DMS114 treated with DMSO at 0.1 percent for 48 hours (cell line): ENCODE measurements around the gene BAIAP2L1.
A peak's percentile ranks its signal among the peaks of the same experiment; 100 is the strongest.

ENCODE experiments used
- DNase-seq: peaks from one replicate; lab custom pipeline; 2025; ENCODE audit not compliant: unreplicated experiment; lab: John Stamatoyannopoulos, UW

The BAIAP2L1 gene

DNA sequence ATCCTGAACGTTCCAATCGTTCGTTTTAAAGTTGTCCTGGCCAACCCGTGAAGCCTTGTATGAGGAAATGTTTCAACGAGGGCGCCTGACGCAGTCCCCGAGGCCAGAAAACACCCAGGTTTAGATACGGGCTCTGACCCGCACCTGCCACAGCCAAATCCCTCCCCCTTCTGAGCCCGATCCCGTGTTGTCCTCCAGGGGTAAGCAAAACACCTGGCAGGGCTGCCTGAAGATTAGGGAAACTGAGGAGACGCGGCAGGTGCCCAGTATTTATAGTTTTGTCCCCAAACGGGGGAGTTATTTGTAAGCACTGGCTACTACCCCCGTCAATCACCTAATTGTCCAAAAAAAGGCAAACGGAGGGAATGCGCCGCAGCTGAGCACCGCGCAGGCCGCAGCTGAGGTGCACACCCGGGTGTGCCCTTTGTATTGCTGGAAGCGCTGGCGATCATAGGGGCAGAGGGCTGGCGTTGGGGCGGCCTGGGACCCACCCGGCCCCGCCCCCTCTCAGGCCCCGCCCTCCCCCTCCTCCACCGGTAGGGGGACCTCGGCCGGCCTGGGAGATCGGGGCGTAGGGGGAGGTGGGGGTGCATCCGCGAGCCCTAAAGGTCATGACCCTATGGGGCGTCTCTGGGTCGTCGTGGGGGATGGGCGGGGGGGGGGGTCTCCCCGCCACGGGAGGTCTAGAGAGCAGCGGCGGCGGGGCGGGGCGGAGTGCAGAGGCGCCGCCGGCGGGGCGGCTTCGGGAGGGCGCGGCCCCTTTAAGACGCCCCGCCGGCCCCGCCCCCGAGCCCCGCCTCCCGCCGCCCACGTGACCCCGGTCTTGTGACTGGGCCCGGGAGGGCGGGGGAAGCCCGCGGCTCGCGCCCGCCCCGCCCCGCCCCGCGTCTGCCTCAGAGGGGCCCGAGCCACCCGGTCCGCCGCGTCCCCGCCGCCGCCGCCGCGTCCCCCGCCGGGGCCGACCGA, 119.8 kb downstream of the BAIAP2L1 start, which contains the start of gene BRI3:
TSS of gene BRI3 (plus strand) at position 896 of the 966 bp plus-strand sequence. CDS start 110 bp downstream, outside the sequence.
- DNase-seq: peak; percentile 63

DNA sequence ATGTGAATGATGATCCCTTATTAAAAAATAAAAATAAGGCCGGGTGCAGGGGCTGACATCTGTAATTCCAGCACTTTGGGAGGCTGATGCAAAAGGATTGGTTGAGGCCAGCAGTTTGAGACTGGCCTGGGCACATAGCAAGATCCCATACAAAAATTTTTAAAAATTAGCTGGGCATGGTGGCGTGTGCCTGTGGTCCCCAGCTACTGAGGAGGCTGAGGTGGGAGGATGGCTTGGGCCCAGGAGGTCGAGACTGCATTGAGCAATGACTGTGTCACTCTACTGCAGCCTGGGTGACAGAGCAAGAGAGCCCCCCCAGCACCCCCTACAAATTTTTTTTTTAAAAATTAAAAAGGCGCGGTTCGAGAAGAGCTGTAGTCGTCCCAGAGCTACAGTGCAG, 120.6 kb downstream of the BAIAP2L1 start:
- DNase-seq: no peak

DNA sequence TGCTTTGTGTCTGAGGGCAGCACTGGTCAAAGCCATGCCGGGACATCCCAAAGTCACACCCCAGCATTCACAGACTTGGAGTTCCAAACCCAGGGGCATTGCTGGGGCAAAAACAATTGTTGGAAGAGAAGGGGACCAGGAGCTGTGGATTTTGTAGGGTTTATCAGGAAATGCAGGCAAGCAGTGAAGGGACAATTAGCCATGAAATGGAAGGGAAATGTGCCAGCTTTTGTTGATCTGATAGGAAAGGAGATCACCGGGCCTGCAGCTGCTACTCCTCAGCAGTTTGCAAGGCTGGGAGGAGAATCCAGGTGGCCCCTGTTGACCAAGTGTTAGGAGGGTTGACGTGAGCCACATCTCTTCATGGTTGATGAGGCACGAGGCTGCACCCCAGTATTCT, 122.0 kb downstream of the BAIAP2L1 start:
- DNase-seq: no peak

DNA sequence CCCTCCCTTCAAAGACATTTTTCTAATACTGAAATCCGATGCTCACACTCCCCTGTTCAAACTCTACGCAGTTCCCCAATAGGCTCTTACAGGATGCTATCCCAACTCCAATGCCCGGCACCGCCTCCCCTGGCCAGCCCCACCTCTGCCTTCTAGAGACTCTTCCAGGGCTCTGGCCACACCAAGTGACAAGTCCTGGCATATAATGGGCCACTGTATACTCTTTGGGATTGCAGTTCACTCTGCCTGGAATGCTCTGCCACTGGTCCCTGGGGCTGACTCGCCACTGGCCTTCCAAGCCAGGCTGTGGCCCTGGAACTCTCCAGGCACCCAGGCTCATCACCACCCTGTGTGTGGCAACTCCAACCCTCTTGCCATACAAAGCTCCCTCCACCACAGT, 122.5 kb downstream of the BAIAP2L1 start:
- no peak for DNase-seq

DNA sequence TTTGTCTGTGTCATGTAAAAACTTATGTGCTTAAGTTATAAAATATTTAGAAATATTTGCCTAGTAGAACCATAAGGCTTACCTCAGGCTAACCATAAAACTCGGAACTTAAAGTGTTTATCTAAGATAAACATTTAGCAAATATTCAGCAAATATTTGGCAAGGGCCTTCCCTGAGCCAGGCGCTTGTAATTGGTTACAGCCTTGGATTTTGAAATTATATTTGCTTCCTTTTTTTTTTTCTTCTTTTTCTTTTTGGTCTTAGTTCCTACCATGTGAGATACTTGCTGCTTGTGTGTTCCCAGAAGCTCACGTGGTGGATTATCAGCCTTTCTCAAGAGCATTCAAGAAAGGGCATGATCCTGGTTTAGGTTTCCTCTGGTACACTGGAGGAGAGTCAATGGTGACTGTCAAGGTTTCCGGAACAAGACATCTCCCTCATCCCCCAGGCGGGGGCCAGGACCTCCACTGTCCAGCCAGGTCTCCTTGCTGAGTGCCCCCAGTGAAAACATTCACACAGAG, 124.6 kb downstream of the BAIAP2L1 start:
- DNase-seq: no peak

DNA sequence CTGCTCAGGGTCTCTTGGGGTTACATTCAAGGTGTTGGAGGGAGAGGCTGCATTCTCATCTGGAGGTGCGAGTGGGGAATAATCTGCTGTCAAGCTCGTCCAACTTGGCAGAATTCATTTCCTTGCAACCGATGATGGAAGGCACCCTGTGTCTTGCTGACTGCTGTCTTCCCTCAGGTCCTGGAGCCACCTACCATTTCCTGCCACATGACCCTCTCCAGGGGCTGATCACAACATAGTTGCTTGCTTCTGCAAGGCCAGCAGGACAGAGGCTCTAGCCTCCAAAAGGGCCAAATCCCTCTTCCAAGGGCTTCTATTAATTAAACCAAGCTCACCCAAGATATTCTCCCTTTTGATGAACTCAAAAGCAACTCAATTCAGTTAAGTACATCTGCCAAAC, 133.6 kb downstream of the BAIAP2L1 start:
- no peak for DNase-seq

DNA sequence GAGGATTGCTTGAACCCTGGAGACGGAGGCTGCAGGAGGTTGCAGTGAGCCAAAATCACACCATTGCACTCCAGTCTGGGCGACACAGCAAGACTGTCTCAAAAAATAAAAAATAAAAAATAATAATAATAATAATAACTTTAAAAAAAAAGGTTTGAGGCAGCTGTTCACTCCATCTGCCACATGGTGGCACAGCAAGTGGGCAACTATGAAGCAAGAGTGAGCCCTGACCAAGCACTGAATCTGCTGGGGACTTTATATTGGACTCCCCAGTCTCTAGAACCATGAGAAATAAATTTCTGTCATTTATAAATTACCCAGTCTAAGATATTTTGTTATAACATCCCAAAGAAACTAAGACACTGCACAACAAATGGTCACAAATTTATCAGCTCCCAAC, 134.1 kb downstream of the BAIAP2L1 start:
- DNase-seq: no peak

DNA sequence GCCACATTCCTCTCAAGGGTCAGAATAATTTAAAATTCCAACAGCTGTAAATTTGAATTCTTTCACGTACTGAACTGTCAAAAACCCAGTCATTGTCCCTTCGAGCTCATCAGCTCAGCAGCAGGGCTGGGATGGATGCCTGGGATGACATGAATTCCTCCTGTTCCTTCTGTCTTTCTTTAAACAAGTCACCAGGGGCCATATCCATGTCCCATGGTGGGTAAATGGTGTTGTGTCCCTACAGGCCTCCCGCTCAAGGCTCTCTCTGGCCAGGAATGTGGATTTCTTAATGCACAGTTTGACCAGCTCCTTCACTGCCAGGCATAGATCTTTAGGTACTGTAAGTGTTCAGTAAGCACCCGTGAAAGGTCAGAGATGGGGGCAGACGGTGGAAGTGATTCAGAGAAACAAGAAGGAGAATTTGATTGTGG, 135.0 kb downstream of the BAIAP2L1 start:
- no peak for DNase-seq

DNA sequence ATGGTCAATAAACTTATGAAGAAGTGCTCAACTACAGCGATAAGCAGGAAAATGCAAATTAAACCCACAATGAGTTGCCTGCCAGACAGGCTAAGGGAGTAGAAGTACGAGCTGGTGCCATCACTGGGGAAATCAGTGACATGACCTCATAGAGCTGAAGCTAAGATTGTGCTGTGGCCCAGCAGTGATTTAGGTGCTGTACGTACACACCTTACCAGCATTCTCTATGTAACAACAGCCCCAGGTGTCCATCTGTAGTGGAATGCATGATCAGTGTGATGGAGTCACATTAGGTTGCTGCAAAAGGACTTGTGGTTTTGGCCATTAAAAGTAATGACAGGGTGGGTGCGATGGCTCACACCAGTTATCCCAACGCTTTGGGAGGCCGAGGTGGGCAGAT, 143.2 kb downstream of the BAIAP2L1 start:
- no peak for DNase-seq

DNA sequence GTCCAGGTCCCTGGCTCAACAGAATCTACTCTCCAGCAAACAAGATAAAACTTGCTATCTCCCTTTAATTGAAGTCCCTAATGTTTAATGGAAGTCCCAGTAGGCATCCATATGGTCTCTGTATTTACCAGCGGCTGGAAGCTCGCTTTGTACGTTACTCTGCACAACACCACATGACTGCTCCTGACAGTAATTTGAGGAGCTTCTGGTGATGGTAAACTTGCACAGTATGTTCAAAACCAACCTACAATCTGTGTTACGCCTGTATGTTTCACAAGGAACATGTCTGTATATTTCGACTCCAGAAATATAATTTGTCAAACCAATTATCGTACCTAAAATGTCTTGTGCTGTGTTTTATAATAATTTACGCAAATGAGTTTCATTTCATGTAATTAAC, 144.5 kb downstream of the BAIAP2L1 start:
- DNase-seq: no peak

DNA sequence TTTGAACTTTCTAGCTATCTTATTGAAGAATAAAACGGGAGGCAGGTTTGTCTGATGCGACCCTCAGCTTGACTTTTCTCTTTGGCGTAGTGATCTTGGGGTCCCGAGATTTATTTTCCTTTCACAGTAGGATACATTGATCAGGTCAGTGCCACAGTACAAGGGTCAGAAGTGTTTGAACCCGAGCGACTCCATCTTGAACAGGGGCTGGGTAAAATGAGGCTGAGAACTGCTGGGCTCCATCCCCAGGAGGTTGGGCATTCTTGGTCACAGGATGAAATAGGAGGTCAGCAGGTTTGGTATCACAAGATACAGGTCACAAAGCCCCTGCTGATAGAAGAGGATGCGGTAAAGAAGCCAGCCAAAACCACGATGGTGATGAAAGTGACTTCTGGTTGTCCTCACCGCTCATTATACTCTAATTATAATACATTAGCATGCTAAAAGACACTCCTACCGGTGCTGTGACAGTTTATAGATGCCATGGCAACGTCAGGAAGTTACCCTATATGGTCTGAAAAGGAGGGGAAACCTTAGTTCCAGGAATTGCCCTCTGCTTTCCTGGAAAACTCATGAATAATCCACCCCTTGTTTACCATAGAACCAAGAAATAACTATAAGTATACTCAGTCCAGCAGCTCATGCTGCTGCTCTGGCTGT, 145.8 kb downstream of the BAIAP2L1 start:
- DNase-seq: no peak

DNA sequence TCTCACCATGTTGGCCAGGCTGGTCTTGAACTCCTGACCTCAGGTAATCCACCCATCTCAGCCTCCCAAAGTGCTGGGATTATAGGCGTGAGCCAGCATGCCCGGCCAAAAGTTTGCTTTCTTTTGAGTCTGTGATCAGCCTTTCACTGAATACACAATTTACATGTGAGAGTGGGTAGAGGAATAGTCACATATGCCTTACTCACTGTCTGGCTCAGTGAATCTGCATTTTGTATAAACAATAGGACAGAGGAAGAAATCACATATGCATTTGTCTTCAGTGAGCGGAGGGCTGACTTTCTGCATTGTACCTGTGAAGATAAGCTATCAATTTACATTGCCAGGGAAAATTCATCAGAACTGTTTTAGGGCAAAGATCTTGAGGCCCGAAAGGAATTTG, 146.4 kb downstream of the BAIAP2L1 start:
- DNase-seq: no peak

DNA sequence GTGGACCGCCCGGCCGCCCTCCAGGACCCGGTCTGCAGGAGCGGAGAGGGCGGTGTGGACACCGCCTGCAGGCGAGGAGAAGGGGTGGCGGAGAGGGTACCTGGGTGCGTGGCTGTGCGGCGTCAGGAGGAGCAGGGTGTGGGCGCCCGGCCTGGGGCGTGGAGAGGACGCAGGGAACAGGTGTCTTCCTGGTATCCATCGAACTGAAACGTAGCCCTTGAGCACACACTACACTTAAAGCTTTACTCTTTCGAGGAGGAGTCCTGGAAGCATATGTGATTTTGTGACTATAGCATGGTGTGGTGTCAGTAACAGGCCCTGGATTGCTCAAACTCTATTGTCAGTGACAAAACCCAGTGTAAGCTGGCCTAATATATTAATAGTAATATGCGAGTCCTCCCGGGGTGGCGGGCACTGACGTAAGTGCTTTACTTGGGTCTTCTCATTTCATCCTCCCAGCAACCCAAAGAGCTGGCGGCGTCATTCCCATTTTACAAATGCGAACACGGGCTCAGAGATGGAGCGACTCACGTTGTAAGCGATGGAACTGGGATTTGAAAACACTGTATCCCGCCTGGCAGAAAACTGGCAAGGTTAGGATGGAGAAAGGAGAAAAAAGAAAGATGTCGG, 148.3 kb downstream of the BAIAP2L1 start:
- no peak for DNase-seq

DNA sequence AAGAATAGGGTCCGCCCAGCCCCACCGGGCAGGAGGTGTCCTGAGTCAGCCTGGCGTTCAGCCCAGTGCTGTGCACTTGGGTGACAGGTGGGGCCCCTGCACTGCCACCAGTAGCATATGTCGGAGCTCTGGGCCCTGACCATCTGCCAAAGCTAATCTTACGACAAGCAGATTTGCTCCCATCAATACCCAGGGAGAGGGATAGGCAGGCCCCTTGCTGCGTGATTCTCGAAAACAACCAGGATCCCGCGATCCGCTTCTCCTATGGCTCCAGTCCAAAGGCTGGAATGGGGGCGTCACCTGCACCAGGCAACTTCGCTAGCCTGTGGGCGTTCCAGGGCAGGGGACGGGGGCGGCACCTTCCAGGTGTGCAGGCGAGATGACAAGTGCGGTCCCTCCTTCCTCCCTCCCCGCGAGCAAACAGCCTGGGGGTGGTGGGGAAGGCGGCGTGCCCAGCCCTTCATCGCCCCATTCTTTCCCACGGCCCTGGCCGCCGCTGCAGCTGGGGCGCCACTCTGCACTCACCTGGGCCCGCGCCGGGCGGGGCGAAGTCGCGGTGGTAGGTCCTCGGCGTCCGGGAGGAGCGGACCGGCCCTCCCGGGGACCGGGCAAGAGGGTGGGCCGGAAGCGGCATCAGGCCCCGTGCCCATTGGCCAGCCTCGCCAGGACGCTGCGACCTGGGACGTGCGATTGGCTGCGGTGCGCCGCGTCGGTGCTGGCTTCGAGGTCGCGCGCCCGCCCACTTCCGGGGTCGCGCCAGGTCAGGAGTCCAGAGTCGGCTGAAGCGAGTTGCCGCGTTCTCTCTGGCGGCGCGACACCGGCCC, 149.1 kb downstream of the BAIAP2L1 start, which contains the start of gene TECPR1:
TSS of gene TECPR1 (minus strand) at position 632 of the 824 bp plus-strand sequence. CDS start 6,086 bp downstream, outside the sequence.
- DNase-seq: peak; percentile 81

DNA sequence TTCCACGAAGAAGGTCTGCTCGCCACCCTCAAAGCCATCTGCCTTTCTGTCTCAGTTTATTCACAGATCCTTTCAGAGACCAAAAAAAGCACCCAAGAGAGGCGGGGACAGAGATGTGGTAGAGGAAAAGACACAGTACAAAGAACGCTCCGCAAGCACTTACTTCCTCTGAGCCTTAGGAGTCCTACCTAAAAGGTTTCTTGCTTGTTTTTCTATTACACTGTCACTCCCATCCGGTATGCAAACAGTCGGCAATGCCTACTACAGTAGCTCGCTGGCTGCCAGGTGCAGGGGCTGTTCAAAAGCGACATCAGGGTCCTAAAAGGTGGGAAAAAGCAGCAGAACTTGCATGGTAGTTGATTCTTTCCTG, 149.7 kb downstream of the BAIAP2L1 start:
- no peak for DNase-seq

DNA sequence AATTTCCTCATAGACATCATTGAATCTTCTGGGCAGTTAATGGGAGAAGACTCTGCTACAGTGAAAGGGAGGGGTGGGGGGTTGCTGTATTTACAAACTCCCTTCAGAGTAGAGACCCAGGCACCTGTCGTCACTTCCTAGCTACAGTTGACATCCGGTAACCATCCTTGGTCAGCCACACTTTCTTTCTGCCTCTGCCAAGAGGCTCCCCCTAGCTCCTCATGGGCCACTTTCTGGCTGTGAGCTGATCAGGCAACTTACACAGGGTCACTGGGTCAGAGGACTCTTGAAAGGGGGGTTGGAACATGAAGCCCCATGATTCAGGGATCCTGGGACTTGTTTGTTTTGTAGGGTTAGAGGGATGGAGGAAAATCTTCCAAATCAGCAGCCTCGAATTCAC, 150.1 kb downstream of the BAIAP2L1 start:
- no peak for DNase-seq

DNA sequence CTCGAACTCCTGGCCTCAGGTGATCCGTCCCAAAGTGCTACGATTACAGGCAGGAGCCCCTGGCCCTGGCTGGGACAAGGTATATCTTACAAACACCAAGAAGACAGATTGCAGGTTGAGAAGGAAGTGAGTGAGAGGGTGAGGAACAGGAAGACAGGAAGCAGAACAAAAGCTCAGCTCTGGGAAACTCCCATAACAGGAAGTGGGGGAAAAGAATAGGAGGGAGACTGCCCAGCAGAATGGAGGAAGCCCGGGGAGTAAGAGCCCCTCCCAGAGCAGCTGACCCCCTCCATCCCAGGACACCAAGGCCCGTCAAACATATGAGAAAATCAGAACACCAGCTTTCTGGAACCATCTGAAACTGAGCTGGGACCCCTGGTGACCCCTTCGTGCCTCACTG, 151.8 kb downstream of the BAIAP2L1 start:
- no peak for DNase-seq

DNA sequence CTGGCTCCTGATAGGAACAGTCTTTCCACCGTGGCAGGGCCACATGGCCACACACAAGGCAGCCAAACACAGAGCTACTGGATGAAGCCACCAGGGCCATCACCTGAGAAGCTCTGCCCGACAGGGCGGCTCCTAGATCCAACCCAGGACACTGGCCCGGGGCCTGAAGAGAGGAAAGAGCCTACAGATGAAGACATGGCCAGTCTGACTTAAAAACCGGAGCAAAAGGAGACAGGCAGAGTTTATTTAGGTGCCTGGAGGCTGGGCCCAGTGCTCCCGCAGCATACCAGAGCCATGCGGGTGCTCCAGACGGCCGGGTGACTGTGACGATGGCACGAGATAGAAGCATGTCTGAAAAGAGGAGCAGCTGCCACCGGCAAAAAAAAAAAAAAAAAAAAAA, 152.7 kb downstream of the BAIAP2L1 start:
- no peak for DNase-seq

DNA sequence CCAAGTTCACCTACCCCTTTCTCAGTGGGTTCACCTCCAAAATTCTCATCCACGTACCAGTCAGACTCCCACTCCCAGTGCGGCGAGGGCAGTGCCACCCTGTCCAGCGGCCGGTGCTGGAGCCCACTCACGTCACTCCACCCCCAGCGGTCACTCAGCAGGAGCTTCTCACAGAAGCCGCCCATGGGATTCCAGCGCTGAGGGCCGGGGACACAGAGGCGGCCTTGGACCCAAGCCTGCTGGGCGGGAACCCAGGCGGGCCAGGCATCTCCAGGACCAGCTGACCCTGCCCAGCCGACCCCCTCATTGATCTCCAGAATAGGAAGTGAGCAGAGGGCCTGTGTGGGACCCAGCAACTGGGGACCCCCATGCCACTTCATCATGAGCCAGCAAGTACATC, 156.0 kb downstream of the BAIAP2L1 start:
- no peak for DNase-seq

DNA sequence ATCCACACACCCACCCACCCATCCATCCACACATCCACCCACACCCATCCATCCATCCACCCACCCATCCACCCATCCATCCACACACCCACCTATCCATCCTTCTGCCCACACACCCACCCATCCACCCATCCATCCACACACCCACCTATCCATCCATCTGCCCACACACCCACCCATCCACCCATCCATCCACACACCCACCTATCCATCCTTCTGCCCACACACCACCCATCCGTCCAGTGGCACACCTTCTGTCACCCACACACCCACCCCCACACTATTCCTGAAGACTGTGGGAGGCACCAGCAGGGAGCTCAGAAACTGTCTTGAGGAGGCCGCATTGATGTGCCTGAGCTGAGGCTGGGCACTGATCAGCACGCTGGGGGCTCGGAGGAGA, 158.0 kb downstream of the BAIAP2L1 start:
- DNase-seq: no peak

DNA sequence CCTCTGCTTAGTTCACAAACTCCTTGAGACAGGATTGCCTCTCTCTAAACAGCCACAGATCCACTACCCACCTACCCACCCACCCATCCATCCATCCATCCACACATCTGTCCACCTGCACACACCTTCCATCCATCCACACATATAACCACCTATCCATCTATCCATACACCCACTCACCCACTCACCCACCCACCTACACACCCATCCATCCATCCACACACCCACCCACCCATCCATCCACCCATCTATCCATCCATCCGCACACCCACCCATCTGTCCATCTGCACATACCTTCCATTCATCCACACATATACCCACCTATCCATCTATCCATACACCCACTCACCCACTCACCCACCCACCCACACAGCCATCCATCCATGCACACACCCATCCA, 158.5 kb downstream of the BAIAP2L1 start:
- no peak for DNase-seq
